Karpas-422 (cell line): ENCODE data around the gene C17orf107. TPM values are rescaled to one million over a fixed set of nuclear protein-coding genes. Genes with fewer than 3 reads are reported as not detected.
"Not testable (repeated sequence)": the region's sequence is repeated elsewhere in the genome, so short reads cannot be mapped to it uniquely, and the experiment has no call there.

Experiments used
- DNase-seq: peaks from one replicate; pipeline ENCODE4 v3.0.0-alpha.2; 2015
- H2AFZ ChIP-seq: fragments of 200-600 bp; sonication (generic); 2 replicates; pipeline ENCODE4 v1.6.1; 2014; ENCODE audit warnings: antibody characterized with exemption, low read length, mixed read lengths
- H3K27ac ChIP-seq: fragments of 200-600 bp; sonication (generic); 2 replicates; pipeline ENCODE4 v1.5.1; 2014; ENCODE audit warnings: mild to moderate bottlenecking, low read length, moderate library complexity
- H3K27me3 ChIP-seq: fragments of 200-600 bp; sonication (generic); 2 replicates; pipeline ENCODE4 v1.6.1; 2014; ENCODE audit warnings: low read length, mixed read lengths
- H3K36me3 ChIP-seq: fragments of 200-600 bp; sonication (generic); 2 replicates; pipeline ENCODE4 v1.6.1; 2014; ENCODE audit warnings: low read length, mixed read lengths; ENCODE audit not compliant: insufficient read depth
- H3K4me1 ChIP-seq: fragments of 200-600 bp; sonication (generic); 2 replicates; pipeline ENCODE4 v1.6.1; 2014; ENCODE audit warnings: mild to moderate bottlenecking, low read length, mixed read lengths
- H3K4me2 ChIP-seq: fragments of 200-600 bp; sonication (generic); 2 replicates; pipeline ENCODE4 v1.6.1; 2014; ENCODE audit warnings: low read length, low read depth, mild to moderate bottlenecking; ENCODE audit not compliant: poor library complexity, severe bottlenecking
- H3K4me3 ChIP-seq: fragments of 200-600 bp; sonication (generic); 2 replicates; pipeline ENCODE4 v1.5.1; 2014; ENCODE audit warnings: mild to moderate bottlenecking, antibody characterized with exemption, low read length, mixed read lengths
- H3K79me2 ChIP-seq: fragments of 200-600 bp; sonication (generic); 2 replicates; pipeline ENCODE4 v1.6.1; 2014; ENCODE audit warnings: mild to moderate bottlenecking, low read length, mixed read lengths
- H3K9ac ChIP-seq: fragments of 200-600 bp; sonication (generic); 2 replicates; pipeline ENCODE4 v1.6.0; 2014; ENCODE audit warnings: low read length
- H3K9me2 ChIP-seq: fragments of 200-600 bp; sonication (generic), shearing (Covaris generic); replicated peaks from 2 replicates; pipeline ENCODE4 v1.6.0; 2014; ENCODE audit warnings: mild to moderate bottlenecking, low read length, moderate library complexity; ENCODE audit not compliant: insufficient read depth
- H3K9me3 ChIP-seq: fragments of 300-700, 200-600 bp; sonication (generic); 2 replicates; pipeline ENCODE4 v1.6.1; 2014; ENCODE audit warnings: low read length, mixed read lengths
- H4K20me1 ChIP-seq: fragments of 200-600 bp; sonication (generic); 2 replicates; pipeline ENCODE4 v1.6.1; 2014; ENCODE audit warnings: mild to moderate bottlenecking, antibody characterized with exemption, low read length, low read depth; ENCODE audit not compliant: insufficient read depth
- total RNA-seq: library from RNA; depleted of rRNA; stranded (reverse); fragments of >200 nt; shearing (Covaris generic); gene quantifications from 2 replicates; pipeline ENCODE4 v1.2.3, GENCODE V29; 2014; ENCODE audit warnings: low replicate concordance

C17orf107 gene
- total RNA-seq, 1 experiment from 2014 or later = 0.26 TPM

GRCh38 chr17:4898927-4899326 is 409 bp upstream of the C17orf107 start:
- Histone ChIP-seq H3K4me3 (no peak overlapping the region), H3K4me2 (no peak overlapping the region), H3K9ac (no peak overlapping the region), H3K36me3 (no peaks in the 10 kb centered on the region; the same call in 1 of the 2 replicates), H3K27ac (no peak overlapping the region), H3K27me3 (no peaks in the 10 kb centered on the region), H2AFZ (no peak overlapping the region), H4K20me1 (0 out of 2 replicates have a peak, but pooled peaks cover 5% of the 10 kb centered on the region), H3K9me3 (no peaks in the 10 kb centered on the region), H3K9me2 (no peaks in the 10 kb centered on the region), H3K4me1 (peaks cover 8% of the 10 kb centered on the region), H3K79me2 (no peaks in the 10 kb centered on the region)
- DNase-seq = no peak

GRCh38 chr17:4900231-4901107 is 1.1 kb downstream of the C17orf107 start:
- Histone ChIP-seq H3K9me3 (no peaks in the 10 kb centered on the region), H4K20me1 (0 out of 2 replicates have a peak, but pooled peaks cover 5% of the 10 kb centered on the region), H3K4me1 (peaks cover 8% of the 10 kb centered on the region), H3K9ac (no peak overlapping the region), H3K79me2 (no peaks in the 10 kb centered on the region), H3K27ac (no peak overlapping the region), H3K36me3 (no peaks in the 10 kb centered on the region; the same call in 1 of the 2 replicates), H3K27me3 (no peaks in the 10 kb centered on the region), H3K9me2 (no peaks in the 10 kb centered on the region), H3K4me3 (no peak overlapping the region), H3K4me2 (no peak overlapping the region), H2AFZ (no peak overlapping the region)
- no peak for DNase-seq

GRCh38 chr17:4901108-4901647 is 1.8 kb downstream of the C17orf107 start:
- no peak overlapping the region for H3K27ac ChIP-seq
- H3K9ac ChIP-seq = no peak overlapping the region
- no peak for DNase-seq
- no peak overlapping the region for H3K4me3 ChIP-seq
- H3K4me2 ChIP-seq = no peak overlapping the region
- no peaks in the 10 kb centered on the region for H3K9me3 ChIP-seq
- H3K79me2 ChIP-seq = no peaks in the 10 kb centered on the region
- H3K4me1 ChIP-seq = peaks cover 8% of the 10 kb centered on the region
- no peaks in the 10 kb centered on the region for H3K9me2 ChIP-seq
- no peaks in the 10 kb centered on the region for H3K27me3 ChIP-seq
- H2AFZ ChIP-seq = no peak overlapping the region
- H3K36me3 ChIP-seq = no peaks in the 10 kb centered on the region; the same call in 1 of the 2 replicates
- H4K20me1 ChIP-seq = 0 out of 2 replicates have a peak, but pooled peaks cover 5% of the 10 kb centered on the region

GRCh38 chr17:4901648-4902344 is 2.5 kb downstream of the C17orf107 start:
- no peak for DNase-seq
- no peaks in the 10 kb centered on the region for H3K79me2 ChIP-seq
- no peak overlapping the region for H2AFZ ChIP-seq
- H3K27ac ChIP-seq = no peak overlapping the region
- H3K9me3 ChIP-seq = no peaks in the 10 kb centered on the region
- H3K36me3 ChIP-seq = no peaks in the 10 kb centered on the region; the same call in 1 of the 2 replicates
- no peak overlapping the region for H3K4me3 ChIP-seq
- no peaks in the 10 kb centered on the region for H3K27me3 ChIP-seq
- H3K4me1 ChIP-seq = peaks cover 8% of the 10 kb centered on the region
- no peak overlapping the region for H3K9ac ChIP-seq
- H4K20me1 ChIP-seq = 0 out of 2 replicates have a peak, but pooled peaks cover 5% of the 10 kb centered on the region
- H3K9me2 ChIP-seq = no peaks in the 10 kb centered on the region
- H3K4me2 ChIP-seq = no peak overlapping the region

GRCh38 chr17:4902540-4902939 is 3.2 kb downstream of the C17orf107 start:
- Histone ChIP-seq H3K9ac (no peak overlapping the region), H3K9me3 (no peaks in the 10 kb centered on the region), H3K4me1 (peaks cover 8% of the 10 kb centered on the region), H3K4me3 (no peak overlapping the region), H2AFZ (no peak overlapping the region), H3K4me2 (no peak overlapping the region), H3K79me2 (no peaks in the 10 kb centered on the region), H4K20me1 (0 out of 2 replicates have a peak, but pooled peaks cover 5% of the 10 kb centered on the region), H3K9me2 (no peaks in the 10 kb centered on the region), H3K36me3 (no peaks in the 10 kb centered on the region; the same call in 1 of the 2 replicates), H3K27ac (no peak overlapping the region), H3K27me3 (no peaks in the 10 kb centered on the region)
- no peak for DNase-seq

GRCh38 chr17:4903051-4903818 is 3.9 kb downstream of the C17orf107 start, which contains the start of gene CHRNE:
Gene CHRNE (minus strand): TSS chr17:4903098. CDS start chr17:4903063, 35 bp downstream.
- no peaks in the 10 kb centered on the region for H3K79me2 ChIP-seq
- H4K20me1 ChIP-seq = 0 out of 2 replicates have a peak, but pooled peaks cover 5% of the 10 kb centered on the region
- H3K4me1 ChIP-seq = peaks cover 8% of the 10 kb centered on the region
- H3K9me3 ChIP-seq = no peaks in the 10 kb centered on the region
- no peaks in the 10 kb centered on the region for H3K9me2 ChIP-seq
- H3K27ac ChIP-seq = no peak within 1 kb of the TSS
- no peaks in the 10 kb centered on the region for H3K27me3 ChIP-seq
- H3K9ac ChIP-seq = no peak within 1 kb of the TSS
- H3K36me3 ChIP-seq = no peaks in the 10 kb centered on the region; the same call in 1 of the 2 replicates
- DNase-seq = peak; percentile 89
- no peak within 1 kb of the TSS for H3K4me3 ChIP-seq
- H3K4me2 ChIP-seq = no peak within 1 kb of the TSS
- H2AFZ ChIP-seq = no peak within 1 kb of the TSS

GRCh38 chr17:4906642-4907041 is 7.3 kb downstream of the C17orf107 start:
- H3K9me2 ChIP-seq, H4K20me1 ChIP-seq, DNase-seq, H3K9ac ChIP-seq, H3K79me2 ChIP-seq, H3K4me2 ChIP-seq, H3K27me3 ChIP-seq, H3K36me3 ChIP-seq, H3K9me3 ChIP-seq, H3K4me3 ChIP-seq, H3K27ac ChIP-seq, H2AFZ ChIP-seq: not testable (repeated sequence)
- peaks cover 10% of the 10 kb centered on the region for H3K4me1 ChIP-seq
